Endothelial cell of umbilical vein (primary cell): Measurements from ENCODE around the gene GPX5. TPM values are rescaled to one million over a fixed set of nuclear protein-coding genes. Genes with fewer than 3 reads are reported as not detected.

Experiments used
- BruUV-seq: library from RNA; stranded (reverse); fragments of 400-500 nt; replicated peaks from 2 replicates; lab custom pipeline; 2021; lab: Mats Ljungman, UMichigan
- CTCF ChIA-PET: fragments of 300-600, 350-600 bp; sonication (Branson Sonifier 250); formaldehyde crosslinking; loops from one replicate; lab custom pipeline; 2021; ENCODE audit warnings: antibody characterized with exemption, inconsistent platforms; lab: Charles Lee
- POLR2A ChIA-PET: fragments of 300-600, 350-600 bp; sonication (Branson Sonifier 250); formaldehyde crosslinking; loops from one replicate; lab custom pipeline; 2021; ENCODE audit warnings: antibody characterized with exemption, inconsistent platforms; lab: Charles Lee
- DNase-seq: peaks from one replicate; pipeline ENCODE4 v3.0.0-alpha.2; 2011; ENCODE audit warnings: low read depth, low spot score
- FAIRE-seq: peaks from 2 replicates; lab custom pipeline; 2011; peaks lifted over from hg19 to GRCh38; lab: Jason Lieb, UNC
- H2AFZ ChIP-seq: 2 replicates; pipeline ENCODE4 v1.6.0; 2012; ENCODE audit warnings: low read depth, low read length, control low read depth, inconsistent platforms
- H3K27ac ChIP-seq: 2 replicates; pipeline ENCODE4 v1.5.1; 2011; ENCODE audit warnings: low read depth, mild to moderate bottlenecking, control low read depth, low read length, moderate library complexity; ENCODE audit not compliant: insufficient read depth
- H3K27me3 ChIP-seq, 2 experiments: 2 replicates each; pipeline versions ENCODE4 v1.6.0 to v1.6.1; 2011; ENCODE audit warnings: low read length in 2 of 2, mixed read lengths in 1 of 2; ENCODE audit not compliant: control insufficient read depth in 2 of 2, insufficient read depth in 2 of 2
- H3K36me3 ChIP-seq, 2 experiments: 2 replicates in 1 of 2; 3 replicates in 1 of 2; pipeline ENCODE4 v1.5.1; 2011; ENCODE audit warnings: low read length in 2 of 2, mild to moderate bottlenecking in 1 of 2, moderate library complexity in 1 of 2; ENCODE audit not compliant: control insufficient read depth in 2 of 2, insufficient read depth in 2 of 2; ENCODE audit errors: extremely low read depth in 1 of 2
- H3K4me1 ChIP-seq: 3 replicates; pipeline ENCODE4 v1.5.1; 2011; ENCODE audit warnings: mild to moderate bottlenecking, low read length; ENCODE audit not compliant: control insufficient read depth, insufficient read depth; ENCODE audit errors: extremely low read depth
- H3K4me2 ChIP-seq: 2 replicates; pipeline ENCODE4 v1.6.1; 2011; ENCODE audit warnings: low read length, control low read depth, mixed read lengths; ENCODE audit not compliant: insufficient read depth
- H3K4me3 ChIP-seq, 3 experiments: fragments of 200-600 bp in 1 of 3; sonication (generic), shearing (Covaris generic) in 1 of 3; replicated peaks in 1 of 3; 2 replicates each; pipeline ENCODE4 v1.5.1; 2011 to 2016; ENCODE audit warnings: control low read depth in 3 of 3, low read length in 3 of 3, mild to moderate bottlenecking in 2 of 3, inconsistent platforms in 1 of 3, low read depth in 1 of 3, moderate library complexity in 1 of 3; ENCODE audit not compliant: insufficient read depth in 1 of 3
- H3K79me2 ChIP-seq: 2 replicates; pipeline ENCODE4 v1.6.0; 2012; ENCODE audit warnings: low read length, inconsistent platforms; ENCODE audit not compliant: control insufficient read depth, insufficient read depth
- H3K9ac ChIP-seq: replicated peaks from 2 replicates; pipeline ENCODE3; 2011; ENCODE audit warnings: low read length, control low read depth; ENCODE audit not compliant: insufficient read depth; ENCODE audit errors: extremely low read depth
- H3K9me1 ChIP-seq: replicated peaks from 3 replicates; pipeline ENCODE4 v1.6.0; 2011; ENCODE audit warnings: mild to moderate bottlenecking, low read length; ENCODE audit not compliant: control insufficient read depth, insufficient read depth; ENCODE audit errors: extremely low read depth
- H3K9me3 ChIP-seq: replicated peaks from 2 replicates; pipeline ENCODE4 v1.5.1; 2012; ENCODE audit warnings: low read length, inconsistent platforms; ENCODE audit not compliant: control insufficient read depth, insufficient read depth
- H4K20me1 ChIP-seq: replicated peaks from 2 replicates; pipeline ENCODE3; 2011; ENCODE audit warnings: mild to moderate bottlenecking, low read length; ENCODE audit not compliant: control insufficient read depth, insufficient read depth; ENCODE audit errors: extremely low read depth
- CTCF ChIP-seq, 2 donors: IDR thresholded peaks; 1 replicate in 1 of 2; 2 replicates in 1 of 2; pipeline ENCODE4 v1.5.1; 2011; ENCODE audit warnings: low read length in 2 of 2, mild to moderate bottlenecking in 2 of 2, moderate library complexity in 2 of 2, control low read depth in 1 of 2, inconsistent platforms in 1 of 2, low read depth in 1 of 2; ENCODE audit not compliant: insufficient read depth in 1 of 2; ENCODE audit errors: extremely low read depth in 1 of 2
- EZH2 ChIP-seq: IDR thresholded peaks from 2 replicates; pipeline ENCODE4 v1.6.1; 2012; ENCODE audit warnings: borderline replicate concordance, low read depth, mild to moderate bottlenecking, moderate library complexity, low read length, inconsistent platforms; ENCODE audit not compliant: severe bottlenecking
- FOS ChIP-seq: IDR thresholded peaks from 2 replicates; pipeline ENCODE4 v1.6.1; 2011; ENCODE audit warnings: mild to moderate bottlenecking, low read length, moderate library complexity, borderline replicate concordance; ENCODE audit not compliant: insufficient read depth
- GATA2 ChIP-seq: IDR thresholded peaks from 2 replicates; pipeline ENCODE4 v1.7.0; 2011; ENCODE audit warnings: low read depth, mild to moderate bottlenecking, moderate library complexity, mixed read lengths, low read length; ENCODE audit not compliant: insufficient read length, insufficient read depth
- JUN ChIP-seq: IDR thresholded peaks from 2 replicates; pipeline ENCODE4 v1.6.1; 2011; ENCODE audit warnings: borderline replicate concordance, low read depth; ENCODE audit not compliant: insufficient read length, insufficient read depth
- MAX ChIP-seq: IDR thresholded peaks from 2 replicates; pipeline ENCODE4 v1.6.1; 2011; ENCODE audit not compliant: insufficient read depth, insufficient read length
- MYC ChIP-seq: IDR thresholded peaks from one replicate; pipeline ENCODE4 v1.6.1; 2011; ENCODE audit warnings: mild to moderate bottlenecking, low read depth, low read length
- POLR2A ChIP-seq: IDR thresholded peaks from 2 replicates; pipeline ENCODE4 v1.6.1; 2012; ENCODE audit warnings: low read depth, mild to moderate bottlenecking, control low read depth, low read length
- POLR2AphosphoS5 ChIP-seq: IDR thresholded peaks from 2 replicates; pipeline ENCODE4 v1.6.1; 2012; ENCODE audit warnings: low read depth, mild to moderate bottlenecking, control low read depth, low read length, moderate library complexity; ENCODE audit not compliant: insufficient read depth
- dilution Hi-C: fragments of 300-500 bp; cut with MboI; formaldehyde crosslinking; loops from one replicate; pipeline ENCODE4 v1.15.0; 2019; ENCODE audit warnings: low sequenced_read_pairs; ENCODE audit not compliant: extremely low pct_ligation_motif_present
- intact Hi-C: fragments of 100-400 bp; cut with micrococcal nuclease; formaldehyde crosslinking; loops from one replicate; pipeline ENCODE4 v1.10.0; 2022
- polyA plus RNA-seq, 4 experiments: library from polyadenylated mRNA; depleted of rRNA in 3 of 4; stranded (reverse) in 3 of 4; unstranded in 1 of 4; fragments of >200 nt; gene quantifications; 2 replicates each; pipeline versions ENCODE4 v1.2.1 to v1.2.3, GENCODE V29; 2011 to 2012; ENCODE audit warnings: missing spikeins in 1 of 4
- total RNA-seq: library from RNA; stranded (reverse); gene quantifications from 2 replicates; pipeline ENCODE4 v1.2.3, GENCODE V29; 2021

Gene GPX5
- total and polyA plus RNA-seq, 2 donors (not counting 3 experiments of a cell fraction or from before 2014, with no cell fraction given), result not detected

GRCh38 chr6:28543651-28544610, 18.2 kb downstream of the GPX5 start:
- Histone ChIP-seq H2AFZ (peak overlapping the region; percentile 92), H3K9ac (no peak overlapping the region), H3K4me2 (peak overlapping the region; percentile 80), H3K4me3 (peak overlapping the region; percentile 7 to 47 (median 38)), H3K4me1 (peaks cover 13% of the 10 kb centered on the region), H4K20me1 (no peaks in the 10 kb centered on the region), H3K79me2 (no peaks in the 10 kb centered on the region), H3K27me3 (no peaks in the 10 kb centered on the region), H3K9me1 (no peaks in the 10 kb centered on the region), H3K27ac (no peak overlapping the region), H3K36me3 (no peaks in the 10 kb centered on the region), H3K9me3 (no peaks in the 10 kb centered on the region)
- ChIA-PET CTCF (interaction anchor here (1.5 kb wide), 1 partner anchor 10 kb away, joined by 3 read pairs; no protein-coding TSS in a partner anchor), POLR2A (no interaction called here)
- FAIRE-seq (no peak), DNase-seq (no peak)
- intact Hi-C loops, result loop anchor here (2.0 to 5.0 kb wide), 7 partner anchors 45 to 407 kb away; partner anchors contain the start of gene ZSCAN12
- TF ChIP-seq JUN (no peak), MYC (no peak), EZH2 (no peak), GATA2 (no peak), POLR2AphosphoS5 (no peak), MAX (no peak), POLR2A (no peak), FOS (no peak), CTCF (IDR thresholded peaks at IDR 0.05; ENCODE audit: extremely low read depth in 1 of 2, insufficient read depth in 1 of 2, low read depth in 1 of 2, low read length in 2 of 2) (no peak)
- BruUV-seq, result no TSS peak
- dilution Hi-C loops, result no loop called here
